Measurements from ENCODE around the gene MED12L.
A peak's percentile ranks its signal among the peaks of the same experiment; 100 is the strongest.
"Not testable (repeated sequence)": the region's sequence is repeated elsewhere in the genome, so short reads cannot be mapped to it uniquely, and the experiment has no call there.

Gene MED12L, protein sequence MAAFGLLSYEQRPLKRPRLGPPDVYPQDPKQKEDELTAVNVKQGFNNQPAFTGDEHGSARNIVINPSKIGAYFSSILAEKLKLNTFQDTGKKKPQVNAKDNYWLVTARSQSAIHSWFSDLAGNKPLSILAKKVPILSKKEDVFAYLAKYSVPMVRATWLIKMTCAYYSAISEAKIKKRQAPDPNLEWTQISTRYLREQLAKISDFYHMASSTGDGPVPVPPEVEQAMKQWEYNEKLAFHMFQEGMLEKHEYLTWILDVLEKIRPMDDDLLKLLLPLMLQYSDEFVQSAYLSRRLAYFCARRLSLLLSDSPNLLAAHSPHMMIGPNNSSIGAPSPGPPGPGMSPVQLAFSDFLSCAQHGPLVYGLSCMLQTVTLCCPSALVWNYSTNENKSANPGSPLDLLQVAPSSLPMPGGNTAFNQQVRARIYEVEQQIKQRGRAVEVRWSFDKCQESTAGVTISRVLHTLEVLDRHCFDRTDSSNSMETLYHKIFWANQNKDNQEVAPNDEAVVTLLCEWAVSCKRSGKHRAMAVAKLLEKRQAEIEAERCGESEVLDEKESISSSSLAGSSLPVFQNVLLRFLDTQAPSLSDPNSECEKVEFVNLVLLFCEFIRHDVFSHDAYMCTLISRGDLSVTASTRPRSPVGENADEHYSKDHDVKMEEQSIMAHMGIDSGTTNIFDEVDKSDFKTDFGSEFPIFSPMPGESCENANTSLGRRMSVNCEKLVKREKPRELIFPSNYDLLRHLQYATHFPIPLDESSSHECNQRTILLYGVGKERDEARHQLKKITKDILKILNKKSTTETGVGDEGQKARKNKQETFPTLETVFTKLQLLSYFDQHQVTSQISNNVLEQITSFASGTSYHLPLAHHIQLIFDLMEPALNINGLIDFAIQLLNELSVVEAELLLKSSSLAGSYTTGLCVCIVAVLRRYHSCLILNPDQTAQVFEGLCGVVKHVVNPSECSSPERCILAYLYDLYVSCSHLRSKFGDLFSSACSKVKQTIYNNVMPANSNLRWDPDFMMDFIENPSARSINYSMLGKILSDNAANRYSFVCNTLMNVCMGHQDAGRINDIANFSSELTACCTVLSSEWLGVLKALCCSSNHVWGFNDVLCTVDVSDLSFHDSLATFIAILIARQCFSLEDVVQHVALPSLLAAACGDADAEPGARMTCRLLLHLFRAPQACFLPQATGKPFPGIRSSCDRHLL (N-terminal part only)

DNA sequence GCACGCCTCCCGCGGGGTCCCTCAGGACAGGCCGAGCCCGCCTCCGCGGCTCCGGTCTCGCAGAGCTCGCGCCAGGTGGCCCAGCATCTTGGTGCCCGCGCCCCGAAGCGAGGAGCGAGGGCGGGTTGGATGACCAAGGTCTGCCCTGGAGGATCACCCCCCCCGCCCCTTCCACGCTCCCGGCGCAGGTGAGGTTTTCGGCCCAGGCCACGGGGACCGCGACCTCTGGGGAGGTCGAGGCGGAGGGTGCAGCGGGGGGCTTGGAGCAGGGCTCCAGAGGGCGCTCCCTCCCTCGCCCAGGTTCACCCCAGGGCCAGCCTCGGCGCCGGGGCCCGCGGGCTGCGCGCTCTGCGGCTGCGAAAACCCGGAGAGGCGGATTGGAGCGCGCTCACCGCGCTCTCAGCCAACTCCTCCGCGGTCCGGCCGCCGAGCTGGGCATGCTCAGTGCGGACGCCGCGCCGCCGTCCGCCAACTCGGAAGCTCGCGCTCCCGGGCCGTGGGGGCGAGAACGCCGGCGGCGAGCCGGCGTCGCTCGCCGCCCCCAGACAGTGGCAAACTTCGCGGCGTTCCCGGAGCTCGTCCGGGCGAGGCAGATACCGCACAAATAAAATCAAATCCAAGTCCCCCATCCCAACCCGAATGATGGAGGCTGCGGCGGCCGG, at the start of gene MED12L:
Gene MED12L (plus strand): TSS at position 438 of the 662 bp plus-strand sequence. CDS start 1,263 bp downstream, outside the sequence.
- DNase-seq = peak; percentile 66

DNA sequence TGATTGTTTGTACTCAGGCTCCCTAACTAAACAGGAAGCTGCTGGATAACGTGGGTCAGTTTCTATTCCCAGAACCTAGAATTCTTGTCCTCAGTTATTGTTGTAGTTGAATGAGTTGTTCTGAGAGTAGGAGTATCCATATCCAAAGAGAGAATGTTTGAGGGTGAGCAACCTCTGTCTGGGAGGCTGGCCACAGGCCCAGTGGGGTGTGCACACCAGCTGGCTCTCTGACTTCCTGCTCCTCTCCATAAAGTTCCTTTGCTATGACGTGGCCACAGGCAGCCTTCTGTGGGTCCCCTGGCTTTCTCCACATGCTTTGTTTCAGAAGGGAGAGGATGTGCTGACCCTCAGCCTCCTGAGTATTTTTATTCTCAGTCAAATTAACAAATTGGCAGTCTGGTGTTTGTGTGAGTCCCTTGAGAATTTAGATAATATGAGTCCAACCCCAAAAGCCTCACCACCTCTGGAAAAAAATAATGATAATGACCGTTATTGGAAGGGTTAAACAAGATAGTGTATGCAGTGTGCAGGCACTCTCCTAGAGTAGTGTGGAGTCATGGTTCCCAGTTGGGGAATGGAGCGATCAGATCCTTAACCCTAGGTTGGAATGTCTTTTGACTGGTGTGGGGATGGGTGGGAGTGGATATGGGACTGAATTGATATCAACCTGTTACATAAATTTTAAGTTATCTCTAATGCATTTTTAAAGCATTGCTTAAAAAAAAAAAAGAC, 47.6 kb upstream of the MED12L start:
- DNase-seq = no peak

DNA sequence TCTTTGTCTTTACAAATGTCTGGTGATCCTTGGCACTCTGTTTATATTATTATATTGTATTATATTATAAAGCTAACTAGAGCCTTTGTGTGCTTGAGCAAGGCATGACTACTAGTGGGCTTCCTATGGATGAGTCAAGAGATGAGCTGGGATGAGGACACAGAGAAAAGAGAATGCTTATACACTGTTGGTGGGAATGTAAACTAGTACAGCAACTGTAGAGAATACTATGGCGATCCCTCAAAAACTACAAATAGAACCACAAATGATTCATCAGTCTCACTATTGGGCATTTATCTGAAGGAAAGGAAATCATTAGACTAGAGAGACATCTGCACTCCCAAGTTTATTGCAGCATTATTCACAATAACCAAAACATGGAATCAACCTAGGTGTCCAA, 40.8 kb upstream of the MED12L start:
- no peak for DNase-seq

DNA sequence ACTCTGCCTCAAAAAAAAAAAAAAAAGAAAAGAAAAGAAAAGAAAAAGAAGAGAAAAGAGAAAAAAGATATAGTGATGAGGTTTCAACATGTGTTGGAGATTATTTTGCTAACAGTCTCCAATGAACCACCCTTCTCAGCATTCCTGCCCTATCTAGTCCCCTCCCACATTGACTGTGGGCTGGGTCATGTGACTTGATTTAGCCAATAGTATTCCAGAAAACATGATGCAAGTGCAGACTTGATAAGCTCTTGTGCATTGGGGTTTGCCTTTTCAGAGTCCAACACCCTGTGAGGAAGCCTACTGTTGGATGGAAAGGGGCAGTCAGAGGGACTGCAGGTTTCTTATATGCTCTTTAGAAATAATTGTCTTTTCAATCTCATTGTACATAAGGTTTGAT, 37.8 kb upstream of the MED12L start:
- DNase-seq = no peak

DNA sequence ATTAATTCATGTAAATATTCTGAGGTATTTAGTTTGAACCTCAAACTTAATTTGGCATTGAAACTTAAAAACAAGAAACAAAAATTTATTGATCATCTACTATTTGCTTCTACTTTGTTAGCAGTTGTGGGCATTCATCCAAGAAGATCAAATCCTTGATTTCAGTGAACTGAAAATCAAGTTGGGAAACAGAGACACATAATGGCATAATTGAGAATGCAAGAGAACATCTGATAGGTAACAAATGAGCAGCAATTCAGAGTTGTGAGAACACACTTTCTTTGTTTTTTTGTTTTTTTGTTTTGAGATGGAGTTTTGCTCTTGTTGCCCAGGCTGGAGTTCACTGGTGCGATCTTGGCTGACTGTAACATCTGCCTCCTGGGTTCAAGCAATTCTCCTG, 33.9 kb upstream of the MED12L start:
- DNase-seq = no peak

DNA sequence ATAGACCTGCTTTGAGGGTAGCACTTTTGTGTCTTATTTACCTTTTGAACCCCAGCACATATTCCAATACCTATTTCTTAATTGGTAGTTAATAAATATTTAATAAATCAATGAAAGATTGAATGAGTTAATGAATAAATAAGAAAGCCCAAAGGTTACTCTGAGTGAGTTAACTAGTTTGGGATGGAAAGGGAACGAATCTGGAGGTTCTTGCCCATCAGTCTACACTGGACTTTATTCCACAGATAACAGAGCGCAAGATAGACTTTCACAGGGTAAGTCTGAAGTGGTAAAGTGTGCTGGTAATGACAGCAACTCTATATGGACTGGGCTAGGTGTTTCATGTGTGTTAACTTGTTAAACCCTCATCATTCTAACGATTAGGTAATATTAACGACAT, 33.1 kb upstream of the MED12L start:
- no peak for DNase-seq

DNA sequence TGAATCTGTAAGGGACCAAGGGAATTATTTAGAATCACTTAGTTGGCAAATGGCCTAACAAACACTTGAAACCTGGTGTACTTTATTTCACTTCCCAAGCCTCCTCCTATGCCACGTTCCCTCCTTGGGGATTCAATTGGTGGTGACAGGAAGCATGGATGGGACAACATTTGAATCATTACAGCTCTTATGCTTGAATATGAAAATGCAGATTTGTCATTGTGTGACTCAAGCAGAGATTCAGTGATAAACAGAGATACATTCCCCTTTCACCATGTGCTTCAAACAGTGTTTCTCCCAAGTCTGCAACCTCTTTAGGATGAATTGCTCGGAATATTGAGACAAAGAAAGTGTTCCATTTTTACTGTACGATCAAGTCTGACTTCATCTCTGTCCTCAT, 32.7 kb upstream of the MED12L start:
- DNase-seq = no peak

DNA sequence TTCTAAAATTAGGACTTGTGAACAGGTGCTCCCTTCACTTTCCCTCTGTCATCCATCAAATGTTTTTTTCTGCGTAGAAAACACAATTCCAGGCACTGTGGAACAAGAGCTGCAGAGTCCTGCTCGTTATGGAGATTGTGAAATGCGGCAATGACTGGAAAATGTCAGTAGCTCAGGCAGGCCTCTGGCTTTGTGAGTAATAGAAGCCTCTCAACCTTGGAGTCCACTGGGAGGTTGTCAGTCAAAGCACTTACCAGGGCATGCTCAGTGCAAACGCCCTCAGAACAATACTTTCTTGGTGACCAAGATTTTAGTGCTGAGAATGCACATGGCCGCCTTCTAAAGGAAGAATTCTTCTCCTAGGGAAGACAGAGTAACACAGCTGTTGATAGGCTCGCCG, 26.7 kb upstream of the MED12L start:
- DNase-seq = no peak

DNA sequence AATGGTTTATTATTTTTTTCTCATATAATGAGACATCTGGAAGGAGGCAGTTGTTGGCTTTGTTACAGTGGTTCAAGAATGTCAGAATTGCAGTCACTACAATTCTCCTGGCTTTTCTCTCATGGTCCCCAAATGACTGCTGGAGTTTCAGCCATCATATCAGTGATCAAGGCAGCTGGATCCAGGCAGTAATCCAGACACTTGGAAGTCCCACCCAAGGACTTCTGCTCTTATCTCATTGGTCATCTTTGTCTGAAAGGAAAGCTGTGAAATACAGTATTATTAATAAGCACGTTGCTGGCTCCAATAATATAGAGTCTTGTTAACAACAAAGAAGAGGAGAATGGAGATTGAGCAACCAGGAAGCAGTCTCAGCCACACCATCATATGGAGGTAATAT, 22.9 kb upstream of the MED12L start:
- no peak for DNase-seq

DNA sequence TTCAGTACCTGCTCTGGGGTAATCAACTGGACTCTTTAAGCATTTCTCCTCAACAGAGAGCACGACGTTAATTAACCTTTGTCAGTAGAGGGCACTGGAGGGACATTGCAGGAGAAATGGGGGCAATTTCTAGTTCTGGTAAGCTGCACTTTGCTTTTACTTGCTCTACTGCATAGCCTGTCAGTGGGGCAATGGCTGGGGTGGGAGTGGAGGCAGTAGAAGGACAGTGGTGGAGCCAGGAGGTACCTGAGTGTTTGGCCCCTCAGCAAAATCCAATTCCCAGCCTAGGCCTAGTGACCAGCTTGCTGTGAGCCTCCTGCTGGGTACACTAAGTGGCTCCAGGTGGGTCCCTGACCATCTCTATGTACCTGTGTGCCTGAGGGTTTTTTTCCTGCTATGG, 18.3 kb upstream of the MED12L start:
- DNase-seq = no peak

DNA sequence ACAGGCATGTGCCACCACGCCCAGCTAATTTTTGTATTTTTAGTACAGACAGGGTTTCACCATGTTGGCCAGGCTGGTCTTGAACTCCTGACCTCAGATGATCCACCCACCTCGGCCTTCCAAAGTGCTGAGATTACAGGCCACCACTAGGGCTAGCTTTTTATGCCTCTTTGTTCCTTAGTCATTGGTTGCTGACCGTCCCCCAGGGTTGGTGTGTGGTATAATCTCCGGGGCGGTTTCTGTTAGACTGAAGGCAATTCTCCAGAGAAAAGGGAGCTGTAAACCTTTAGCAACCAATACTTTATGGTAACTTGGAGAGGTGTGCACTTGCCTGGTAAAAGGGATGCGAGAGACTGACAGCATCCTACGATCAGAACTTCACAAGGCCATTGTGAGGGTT, 12.6 kb upstream of the MED12L start:
- DNase-seq = not testable (repeated sequence)

DNA sequence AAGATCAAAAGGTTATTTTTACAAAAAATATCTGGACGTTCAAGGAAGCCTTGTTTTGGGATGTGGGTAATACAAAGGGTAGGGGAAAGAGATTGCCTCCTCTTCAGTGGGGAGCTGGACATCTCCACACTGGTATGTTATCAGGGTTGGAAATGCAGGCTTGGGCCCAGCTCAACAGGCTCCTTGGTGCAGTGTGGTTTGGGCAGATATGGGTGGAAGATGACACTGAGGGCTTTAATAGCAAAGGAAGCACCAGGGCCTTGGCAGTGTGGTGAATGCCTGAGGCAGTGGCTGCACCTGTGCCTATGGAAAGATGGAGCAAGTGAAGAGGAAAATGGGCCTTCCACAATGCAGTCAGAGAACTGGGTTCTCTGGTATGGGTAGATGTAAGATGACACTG, 11.2 kb upstream of the MED12L start:
- no peak for DNase-seq

DNA sequence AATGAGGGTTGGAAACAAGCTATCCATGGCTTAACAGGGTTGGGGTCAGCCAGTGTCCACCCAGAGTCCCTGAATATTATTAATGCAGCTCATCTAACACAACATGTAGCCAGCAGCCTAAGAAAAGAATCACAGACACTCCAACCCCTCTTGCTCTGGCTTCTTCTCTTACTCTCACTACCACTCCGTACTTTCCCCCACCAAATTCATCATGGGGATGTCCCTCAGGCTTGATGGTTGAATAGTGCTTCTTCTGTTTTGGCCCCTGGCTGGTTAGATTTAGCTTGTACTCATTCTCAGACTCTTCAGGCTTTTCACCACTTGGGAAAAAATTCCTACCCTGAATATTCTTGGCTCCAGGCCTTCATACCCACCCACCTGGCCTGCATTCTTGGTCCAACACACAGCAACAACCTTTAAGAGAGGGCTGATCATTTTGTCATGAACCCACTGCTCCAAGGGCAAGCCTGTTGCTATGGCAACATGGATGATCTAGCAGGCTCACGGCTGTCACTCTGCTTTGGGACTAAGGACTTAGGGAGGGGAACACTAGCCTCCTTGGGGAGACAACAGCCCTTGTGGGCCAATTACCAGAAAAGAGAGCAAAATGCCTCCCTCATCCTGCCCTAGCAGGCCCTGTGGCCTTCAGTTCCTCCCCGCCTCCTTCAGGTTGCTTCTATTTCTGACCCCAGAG, 9.4 kb upstream of the MED12L start:
- no peak for DNase-seq

DNA sequence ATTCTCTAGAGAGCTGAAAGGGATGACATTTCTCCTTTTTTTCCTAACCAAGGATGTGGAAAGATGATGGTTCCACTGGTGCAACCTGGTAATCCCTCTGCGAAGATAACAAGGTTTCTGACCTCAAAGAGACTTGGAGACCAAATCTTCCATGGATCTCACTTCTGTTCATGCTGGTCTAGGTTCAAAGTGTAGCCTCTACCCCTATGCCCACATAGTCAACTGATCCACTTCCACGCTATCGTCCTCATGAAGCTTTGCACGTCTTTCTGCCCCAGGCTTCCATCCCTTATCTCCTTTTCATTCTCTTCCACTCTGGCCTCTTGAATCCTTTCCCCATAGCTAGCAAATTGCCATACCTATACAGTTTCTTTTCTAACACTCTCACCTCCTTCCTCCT, 8.8 kb upstream of the MED12L start:
- no peak for DNase-seq

DNA sequence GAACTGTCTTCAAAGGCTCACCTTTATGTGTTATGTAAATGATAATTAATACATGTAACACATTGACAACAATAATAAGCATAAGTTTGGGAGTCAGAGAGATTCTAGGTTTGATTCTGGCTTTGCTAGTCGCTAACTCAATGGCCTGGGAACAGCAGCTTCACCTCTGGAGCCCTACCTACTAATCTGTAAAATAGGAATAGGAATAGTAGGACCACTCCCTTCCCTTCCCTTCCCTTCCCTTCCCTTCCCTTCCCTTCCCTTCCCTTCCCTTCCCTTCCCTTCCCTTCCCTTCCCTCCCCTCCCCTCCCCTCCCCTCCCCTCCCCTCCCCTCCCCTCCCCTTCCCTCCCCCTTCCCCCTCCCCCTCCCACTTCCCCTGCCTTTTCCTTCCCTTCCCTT, 4.4 kb upstream of the MED12L start:
- not testable (repeated sequence) for DNase-seq

DNA sequence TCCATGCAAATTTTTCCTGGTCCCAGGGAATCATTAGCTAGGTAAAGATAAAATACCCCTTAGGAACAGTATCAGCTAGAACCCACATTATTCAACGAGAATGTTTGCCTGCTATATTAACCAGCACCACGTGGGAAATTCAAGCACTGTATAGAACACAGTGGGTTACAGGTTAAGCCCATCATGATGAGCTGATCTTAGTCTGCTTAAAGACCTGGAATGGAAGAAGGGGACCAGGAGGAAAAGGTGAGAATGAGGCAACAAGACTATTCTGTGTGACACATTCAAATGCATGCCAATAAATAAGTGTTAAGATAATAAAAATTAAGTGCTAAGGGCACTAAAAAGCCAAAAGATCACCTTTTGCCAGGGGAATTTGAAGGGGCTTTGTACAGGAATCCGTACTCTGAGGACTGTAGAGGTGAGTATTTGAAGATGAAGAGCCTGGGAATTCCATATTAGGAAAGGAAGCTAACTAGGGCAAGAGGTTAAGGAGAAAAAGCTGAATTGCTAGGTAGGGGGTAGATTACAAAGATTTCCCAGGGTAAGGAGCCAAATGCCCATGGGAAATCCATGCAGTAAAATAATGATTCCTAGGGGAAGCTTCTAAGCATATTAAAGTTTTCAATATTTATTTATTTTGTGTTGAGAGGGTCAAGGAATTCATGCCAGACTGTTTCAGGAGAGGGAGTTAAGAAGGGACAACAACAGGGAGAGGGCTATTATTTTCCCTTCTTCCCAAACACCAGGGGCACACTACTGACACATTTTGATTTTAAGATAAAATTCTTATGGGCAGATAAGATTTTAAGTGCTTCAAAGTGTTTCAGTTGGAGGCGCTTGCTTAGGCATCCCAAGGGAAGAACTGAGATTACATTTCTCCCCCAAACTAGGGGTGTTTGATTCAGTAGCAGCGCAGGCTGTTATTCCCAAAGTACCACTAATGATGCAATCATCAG, 2.3 kb upstream of the MED12L start:
- no peak for DNase-seq

DNA sequence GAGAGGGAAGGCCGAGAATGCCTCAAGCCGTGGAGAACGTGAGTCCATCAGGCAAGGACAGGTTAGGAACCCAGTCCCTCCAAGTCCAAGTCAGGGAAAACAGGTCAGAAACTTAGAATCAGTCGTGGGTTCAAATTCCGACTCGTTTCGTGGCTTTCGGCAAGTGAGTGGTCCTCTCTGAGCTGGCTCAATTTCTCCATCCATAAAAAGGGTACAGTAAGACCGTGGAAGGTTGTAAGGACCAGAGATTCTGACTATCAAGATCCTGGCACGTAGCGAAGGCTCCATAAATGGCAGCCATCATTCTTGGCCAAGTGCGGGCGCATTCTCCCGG, 604 bp upstream of the MED12L start:
- DNase-seq = no peak

DNA sequence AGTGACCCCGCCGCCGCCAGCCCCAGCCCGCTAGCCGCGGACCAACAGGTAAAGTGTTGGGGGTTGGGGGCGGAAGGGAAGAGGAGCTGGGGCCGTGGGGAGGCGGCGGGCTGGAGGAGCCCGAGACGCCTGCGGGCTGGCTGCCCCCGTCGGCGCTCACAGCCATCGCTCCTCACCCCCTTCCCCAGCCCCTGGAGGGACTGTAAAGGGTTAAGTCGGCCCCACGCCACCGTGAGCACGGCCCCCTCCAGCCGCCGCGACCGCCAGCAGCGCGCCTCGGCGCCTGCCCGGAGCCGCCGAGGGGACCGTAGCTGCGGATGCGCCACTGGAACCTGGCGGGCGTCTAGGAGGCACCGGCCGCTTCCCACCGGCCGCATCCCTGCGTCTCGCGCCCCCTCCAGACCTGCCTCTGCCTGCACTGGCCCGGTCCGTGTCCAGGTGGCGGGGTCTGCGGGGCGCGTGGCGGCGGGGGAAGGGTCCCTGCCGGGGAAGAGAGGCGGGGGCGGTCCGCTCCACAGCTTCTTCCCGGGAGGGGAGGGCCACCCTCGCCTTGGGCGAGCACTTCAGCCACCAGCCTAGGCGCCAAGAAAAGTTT, 522 bp downstream of the MED12L start:
- no peak for DNase-seq

DNA sequence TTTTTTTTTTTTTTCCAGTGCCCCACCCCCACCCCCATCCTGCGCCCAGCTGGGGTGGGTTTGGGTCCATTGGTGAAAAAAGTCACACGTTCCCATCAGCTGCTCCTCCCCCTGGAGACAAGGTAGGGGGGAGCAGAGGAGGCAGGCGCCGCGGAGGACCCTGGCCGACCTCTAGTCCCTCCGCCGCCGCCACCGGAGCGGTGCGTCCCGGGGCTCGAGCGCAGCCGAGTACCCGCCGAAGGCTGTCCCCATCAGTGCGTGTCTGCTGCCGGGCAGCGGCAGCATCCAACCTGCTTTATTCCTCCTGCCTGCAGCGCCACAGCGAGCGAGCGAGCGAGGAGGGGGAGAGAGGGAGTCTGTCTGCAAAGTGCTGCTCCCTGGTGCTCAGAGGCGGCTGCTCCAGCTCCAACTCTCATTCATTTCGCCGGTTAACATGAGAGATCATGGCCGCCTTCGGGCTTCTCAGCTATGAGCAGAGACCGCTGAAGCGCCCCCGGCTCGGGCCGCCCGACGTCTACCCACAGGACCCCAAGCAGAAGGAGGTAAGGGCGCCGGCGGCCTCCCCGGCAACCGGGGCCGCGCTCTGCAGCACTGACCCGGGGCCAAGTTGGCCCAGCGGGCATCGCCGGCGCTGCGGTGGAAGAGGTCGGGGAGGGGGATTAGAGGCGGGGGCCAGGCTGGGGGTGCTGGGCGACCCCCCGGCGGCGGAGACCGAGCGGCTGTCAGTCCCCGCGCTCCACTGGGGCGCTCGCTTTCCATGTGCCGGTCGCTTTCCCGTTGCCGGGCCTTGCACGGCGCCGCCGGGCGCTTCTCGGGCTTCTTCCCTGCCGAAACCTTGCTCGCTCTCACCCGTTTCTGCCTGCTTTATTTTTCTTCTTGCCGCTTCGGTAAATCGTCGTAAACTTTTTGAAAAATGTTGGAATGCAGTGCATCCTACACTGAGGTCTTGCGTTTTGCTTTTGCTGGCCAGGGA, 1.3 kb downstream of the MED12L start:
- peak; percentile 46 for DNase-seq
